ENCODE data around the gene WDR72.

GRCh38 chr15:53588773-53589172 is 170.7 kb downstream of the WDR72 start:
- no peak for TF ChIP-seq CTCF (IDR thresholded peaks at IDR 0.05)
- no peak for TF ChIP-seq POLR2A (IDR thresholded peaks at IDR 0.05)
- no peak for TF ChIP-seq POLR2AphosphoS5 (IDR thresholded peaks at IDR 0.05)
- no peak for TF ChIP-seq EP300 (IDR thresholded peaks at IDR 0.05)
